Pancreas (tissue), 10 donors: ENCODE measurements around the gene ZGRF1. TPM values are rescaled to one million over a fixed set of nuclear protein-coding genes. Genes with fewer than 3 reads are reported as not detected.
A peak's percentile ranks its signal among the peaks of the same experiment; 100 is the strongest.
"Not testable (repeated sequence)": the region's sequence is repeated elsewhere in the genome, so short reads cannot be mapped to it uniquely, and the experiment has no call there.

Experiments
- ATAC-seq, 4 donors: fragments of 200-7000 bp; cut with Tn5 transposase; one replicate each; pipeline versions ENCODE4 v1.8.0 to v1.9.1; 2020; ENCODE audit warnings: mild to moderate bottlenecking in 4 of 4, moderate library complexity in 4 of 4
- DNase-seq, 6 donors: peaks; one replicate each; pipeline ENCODE4 v3.0.0-alpha.2; 2020
- FAIRE-seq: peaks from 2 replicates; lab custom pipeline; 2012; peaks lifted over from hg19 to GRCh38; lab: Jason Lieb, UNC
- H3K27ac ChIP-seq, 4 donors: fragments of 200-600 bp; sonication (generic); 1 replicate in 3 of 4; 2 replicates in 1 of 4; pipeline versions ENCODE4 v1.5.0 to v1.8.0; 2020
- H3K27me3 ChIP-seq, 4 donors: fragments of 200-600 bp; one replicate each; pipeline ENCODE4 v1.8.0; 2021
- H3K36me3 ChIP-seq, 3 donors: fragments of 200-600 bp; sonication (generic) in 1 of 3; one replicate each; pipeline versions ENCODE4 v1.5.0 to v1.8.0; 2020 to 2021
- H3K4me1 ChIP-seq, 3 donors: fragments of 200-600 bp; one replicate each; pipeline ENCODE4 v1.8.0; 2021
- H3K4me3 ChIP-seq, 4 donors: fragments of 200-600 bp; sonication (generic) in 2 of 4; one replicate each; pipeline versions ENCODE4 v1.5.0 to v1.8.0; 2020 to 2021
- H3K9me3 ChIP-seq, 4 donors: fragments of 200-600 bp; one replicate each; pipeline ENCODE4 v1.8.0; 2021
- WGBS, 2 donors: extraction: QIAGEN DNeasy Blood & Tissue Kit; methylation state at CpG; one replicate each; pipeline ENCODE4 v1.1.7; 2013; 5-methylcytosine and 5-hydroxymethylcytosine counted together
- intact Hi-C, 3 donors: fragments of 100-400 bp; cut with DNase I; formaldehyde crosslinking; loops; one replicate each; pipeline versions ENCODE4 v1.11.1 to v1.14.2; 2022
- polyA plus RNA-seq, 2 donors: library from polyadenylated mRNA; stranded (reverse); fragments of 200-250 nt; gene quantifications; one replicate each; pipeline ENCODE4 v1.2.3, GENCODE V29; 2013
- total RNA-seq, 6 donors: library from RNA; stranded (reverse); fragmentation: NEBNext Ultra II Directional in 4 of 6; extraction: Animal tissue kit (Norgen Biotek cat#: 25700) in 4 of 6; gene quantifications; one replicate each; pipeline versions ENCODE4 v1.2.1 to v1.2.4, GENCODE V29; 2021 to 2023
- TF ChIP-seq, protein P1 (sequence below), 4 donors: fragments of 200-600 bp; sonication (generic) in 3 of 4; IDR thresholded peaks; one replicate each; pipeline versions ENCODE4 v1.5.0 to v1.8.0; 2021; ENCODE audit warnings: antibody characterized with exemption in 4 of 4
- donor health status: healthy with polysubstance abuse.
- donor health status: DM: no; HTN: no; CAD: no; lungs with moderate emphysema.
- donor health status: DM: no; HTN: no; CAD: no.
- donor health status: control.
- donor health status: control.
- donor health status: Bipolar disorder and iron deficiency.
- donor health status: DM: yes; HTN: yes; CAD: no.
- donor health status: DM: no; HTN: no; CAD: no.
- donor health status: DM: no; HTN: no; CAD: no.
- donor health status: DM: yes; HTN: yes; CAD: no.

ZGRF1 gene
- total and polyA plus RNA-seq, 8 donors: 0.82 to 4.9 (median 1.9) TPM

- intact Hi-C loops: no loop called here
- no peaks in the 10 kb centered on the region for H3K27me3 ChIP-seq
- no peak for FAIRE-seq
- H3K9me3 ChIP-seq: no peaks in the 10 kb centered on the region
- no peak overlapping the region for H3K4me3 ChIP-seq
- H3K4me1 ChIP-seq: peaks cover 0 to 6% (median 0%) of the 10 kb centered on the region in 3 donors
- no peak for DNase-seq
- WGBS, 2 donors: 62 to 71% methylated on average over 2 of the region's 2 CpGs
- H3K36me3 ChIP-seq: no peaks in the 10 kb centered on the region
- TF ChIP-seq, protein P1, sequence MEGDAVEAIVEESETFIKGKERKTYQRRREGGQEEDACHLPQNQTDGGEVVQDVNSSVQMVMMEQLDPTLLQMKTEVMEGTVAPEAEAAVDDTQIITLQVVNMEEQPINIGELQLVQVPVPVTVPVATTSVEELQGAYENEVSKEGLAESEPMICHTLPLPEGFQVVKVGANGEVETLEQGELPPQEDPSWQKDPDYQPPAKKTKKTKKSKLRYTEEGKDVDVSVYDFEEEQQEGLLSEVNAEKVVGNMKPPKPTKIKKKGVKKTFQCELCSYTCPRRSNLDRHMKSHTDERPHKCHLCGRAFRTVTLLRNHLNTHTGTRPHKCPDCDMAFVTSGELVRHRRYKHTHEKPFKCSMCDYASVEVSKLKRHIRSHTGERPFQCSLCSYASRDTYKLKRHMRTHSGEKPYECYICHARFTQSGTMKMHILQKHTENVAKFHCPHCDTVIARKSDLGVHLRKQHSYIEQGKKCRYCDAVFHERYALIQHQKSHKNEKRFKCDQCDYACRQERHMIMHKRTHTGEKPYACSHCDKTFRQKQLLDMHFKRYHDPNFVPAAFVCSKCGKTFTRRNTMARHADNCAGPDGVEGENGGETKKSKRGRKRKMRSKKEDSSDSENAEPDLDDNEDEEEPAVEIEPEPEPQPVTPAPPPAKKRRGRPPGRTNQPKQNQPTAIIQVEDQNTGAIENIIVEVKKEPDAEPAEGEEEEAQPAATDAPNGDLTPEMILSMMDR (IDR thresholded peaks at IDR 0.05): no peak
- H3K27ac ChIP-seq: no peak overlapping the region
- peak in 3 of 4 donors; percentile 60 to 69 (median 66) for ATAC-seq
Observed at GRCh38 chr4:112557676-112558411, 78.9 kb downstream of the ZGRF1 start.

DNA sequence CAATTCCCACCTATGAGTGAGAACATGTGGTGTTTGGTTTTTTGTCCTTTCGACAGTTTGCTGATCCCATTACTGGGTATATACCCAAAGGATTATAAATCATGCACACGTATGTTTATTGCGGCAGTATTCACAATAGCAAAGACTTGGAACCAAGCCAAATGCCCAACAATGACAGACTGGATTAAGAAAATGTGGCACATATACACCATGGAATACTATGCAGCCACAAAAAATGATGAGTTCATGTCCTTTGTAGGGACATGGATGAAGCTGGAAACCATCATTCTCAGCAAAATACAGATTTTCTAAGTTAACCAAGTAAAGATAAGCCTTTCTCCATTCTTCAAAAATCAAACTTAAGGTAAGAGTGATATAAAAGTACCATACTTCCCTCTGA, 82.4 kb downstream of the ZGRF1 start:
- H3K4me3 ChIP-seq, ATAC-seq, H3K36me3 ChIP-seq, H3K27me3 ChIP-seq, DNase-seq, H3K4me1 ChIP-seq, FAIRE-seq, intact Hi-C loops, H3K9me3 ChIP-seq, H3K27ac ChIP-seq: not testable (repeated sequence)
- WGBS, 2 donors: 96 to 100% methylated on average over 2 of the region's 3 CpGs

GRCh38 chr4:112552668-112553067, 84.0 kb downstream of the ZGRF1 start:
- Histone ChIP-seq H3K27me3 (no peaks in the 10 kb centered on the region), H3K27ac (no peak overlapping the region), H3K36me3 (no peaks in the 10 kb centered on the region), H3K9me3 (no peaks in the 10 kb centered on the region), H3K4me3 (no peak overlapping the region), H3K4me1 (peaks cover 0 to 3% (median 0%) of the 10 kb centered on the region in 3 donors)
- DNase-seq: no peak
- no peak for ATAC-seq
- 40 to 47% methylated on average over 2 of the region's 2 CpGs for WGBS, 2 donors
- FAIRE-seq: no peak
- TF ChIP-seq, protein P1 (IDR thresholded peaks at IDR 0.05): no peak
- intact Hi-C loops: no loop called here

DNA sequence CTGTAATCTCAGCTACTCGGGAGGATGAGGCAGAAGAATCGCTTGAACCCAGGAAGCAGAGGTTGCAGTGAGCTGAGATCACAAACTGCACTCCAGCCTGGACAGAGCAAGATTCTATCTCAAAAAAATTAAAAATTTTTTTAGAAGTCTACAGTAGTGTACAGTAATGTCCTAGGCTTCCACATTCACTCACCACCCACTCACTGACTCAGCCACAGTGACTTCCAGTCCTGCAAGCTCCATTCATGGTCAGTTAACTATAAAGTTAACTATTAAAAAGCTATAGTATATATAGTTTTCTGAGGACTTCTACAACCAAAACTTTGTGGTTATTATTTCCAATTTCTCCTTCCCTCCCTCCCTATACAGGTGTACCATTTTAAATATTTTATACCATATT, 86.0 kb downstream of the ZGRF1 start:
- Histone ChIP-seq H3K9me3 (no peaks in the 10 kb centered on the region), H3K27me3 (no peaks in the 10 kb centered on the region), H3K4me3 (no peak overlapping the region), H3K27ac (no peak overlapping the region), H3K4me1 (no peaks in the 10 kb centered on the region), H3K36me3 (no peaks in the 10 kb centered on the region)
- intact Hi-C loops: no loop called here
- 95 to 97% methylated on average over 2 of the region's 2 CpGs for WGBS, 2 donors
- no peak for FAIRE-seq
- ATAC-seq: no peak
- DNase-seq: no peak
- TF ChIP-seq, protein P1 (IDR thresholded peaks at IDR 0.05): no peak

GRCh38 chr4:112546476-112546875, 90.2 kb downstream of the ZGRF1 start:
- DNase-seq (no peak), FAIRE-seq (no peak), ATAC-seq (no peak)
- H3K36me3 ChIP-seq: no peaks in the 10 kb centered on the region
- WGBS, 2 donors: 88 to 89% methylated on average over 2 of the region's 2 CpGs
- H3K9me3 ChIP-seq: no peaks in the 10 kb centered on the region
- H3K27me3 ChIP-seq: no peaks in the 10 kb centered on the region
- no peaks in the 10 kb centered on the region for H3K4me1 ChIP-seq
- H3K4me3 ChIP-seq: no peak overlapping the region
- TF ChIP-seq, protein P1 (IDR thresholded peaks at IDR 0.05): no peak
- H3K27ac ChIP-seq: no peak overlapping the region
- intact Hi-C loops: no loop called here
